Measurements from ENCODE around the gene PCNX2. TPM values are rescaled to one million over a fixed set of nuclear protein-coding genes. Genes with fewer than 3 reads are reported as not detected.

The PCNX2 gene
- total and polyA plus RNA-seq, 4 donors: 24.4 to 85.8 (median 29.8) TPM

- DNase-seq (ENCODE audit: low read depth in 4 of 6, low spot score in 6 of 6): peak in 1 of 6 donors; percentile 24
- Histone ChIP-seq H3K4me1 (ENCODE audit: control insufficient read depth, insufficient read depth, low read length) (peaks cover 5% of the 10 kb centered on the region), H3K36me3 (ENCODE audit: control insufficient read depth, insufficient read depth, low read length) (peaks cover 3% of the 10 kb centered on the region), H3K27me3 (ENCODE audit: control insufficient read depth, insufficient read depth, low read length) (no peaks in the 10 kb centered on the region), H3K4me3 (ENCODE audit: low read depth, low read length) (no peak overlapping the region), H3K27ac (ENCODE audit: low read depth, low read length) (no peak overlapping the region), H3K9me3 (ENCODE audit: control insufficient read depth, insufficient read depth, low read length) (no peaks in the 10 kb centered on the region)
- WGBS (ENCODE audit: insufficient coverage): 88% methylated on average over 1 of the region's 4 CpGs
Measured at GRCh38 chr1:233251201-233251720, 44.3 kb downstream of the PCNX2 start.

- no peak for DNase-seq (ENCODE audit: low read depth in 4 of 6, low spot score in 6 of 6)
- H3K36me3 ChIP-seq (ENCODE audit: control insufficient read depth, insufficient read depth, low read length): peaks cover 3% of the 10 kb centered on the region
Measured at GRCh38 chr1:233248014-233248413, 47.5 kb downstream of the PCNX2 start.

GRCh38 chr1:233246965-233247364, 48.6 kb downstream of the PCNX2 start:
- H3K4me1 ChIP-seq (ENCODE audit: control insufficient read depth, insufficient read depth, low read length): no peaks in the 10 kb centered on the region
- H3K27me3 ChIP-seq (ENCODE audit: control insufficient read depth, insufficient read depth, low read length): no peaks in the 10 kb centered on the region
- WGBS (ENCODE audit: insufficient coverage): 47% methylated on average over 5 of the region's 5 CpGs
- peaks cover 3% of the 10 kb centered on the region for H3K36me3 ChIP-seq (ENCODE audit: control insufficient read depth, insufficient read depth, low read length)
- H3K4me3 ChIP-seq (ENCODE audit: low read depth, low read length): no peak overlapping the region
- peak in 2 of 6 donors; percentile 18 to 61 for DNase-seq (ENCODE audit: low read depth in 4 of 6, low spot score in 6 of 6)
- H3K9me3 ChIP-seq (ENCODE audit: control insufficient read depth, insufficient read depth, low read length): no peaks in the 10 kb centered on the region
- H3K27ac ChIP-seq (ENCODE audit: low read depth, low read length): no peak overlapping the region

More at GRCh38 chr1:233248014-233248413, 47.5 kb downstream of the PCNX2 start:
- WGBS (ENCODE audit: insufficient coverage): 98% methylated on average over 6 of the region's 6 CpGs
- Histone ChIP-seq H3K4me1 (ENCODE audit: control insufficient read depth, insufficient read depth, low read length) (peaks cover under 1% of the 10 kb centered on the region), H3K27ac (ENCODE audit: low read depth, low read length) (no peak overlapping the region), H3K9me3 (ENCODE audit: control insufficient read depth, insufficient read depth, low read length) (no peaks in the 10 kb centered on the region), H3K4me3 (ENCODE audit: low read depth, low read length) (no peak overlapping the region), H3K27me3 (ENCODE audit: control insufficient read depth, insufficient read depth, low read length) (no peaks in the 10 kb centered on the region)

- Histone ChIP-seq H3K27me3 (ENCODE audit: control insufficient read depth, insufficient read depth, low read length) (no peaks in the 10 kb centered on the region), H3K4me3 (ENCODE audit: low read depth, low read length) (no peak overlapping the region), H3K9me3 (ENCODE audit: control insufficient read depth, insufficient read depth, low read length) (no peaks in the 10 kb centered on the region), H3K36me3 (ENCODE audit: control insufficient read depth, insufficient read depth, low read length) (peaks cover 3% of the 10 kb centered on the region), H3K4me1 (ENCODE audit: control insufficient read depth, insufficient read depth, low read length) (no peaks in the 10 kb centered on the region), H3K27ac (ENCODE audit: low read depth, low read length) (no peak overlapping the region)
- DNase-seq (ENCODE audit: low read depth in 4 of 6, low spot score in 6 of 6): no peak
- WGBS (ENCODE audit: insufficient coverage): 96% methylated on average over 5 of the region's 8 CpGs
Measured at GRCh38 chr1:233245191-233245765, 50.2 kb downstream of the PCNX2 start.

DNA sequence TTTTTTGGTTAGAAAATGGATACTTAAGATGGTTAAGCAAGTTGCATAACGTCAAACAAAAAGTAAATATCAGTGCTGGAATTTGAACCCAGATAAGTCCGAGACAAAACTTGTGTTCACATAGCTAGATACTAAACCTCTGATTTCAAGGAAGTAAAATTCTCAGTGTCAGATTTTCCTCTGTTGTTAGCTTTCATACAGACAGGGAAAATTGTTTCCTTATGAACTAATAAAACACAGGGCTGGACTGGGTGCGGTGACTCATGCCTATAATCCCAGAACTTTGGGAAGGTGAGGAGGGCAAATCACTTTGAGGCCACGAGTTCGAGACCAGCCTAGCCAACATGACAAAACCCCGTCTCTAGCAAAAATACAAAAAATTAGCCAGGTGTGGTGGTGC, 51.3 kb downstream of the PCNX2 start:
- WGBS (ENCODE audit: insufficient coverage): 94% methylated on average over 3 of the region's 6 CpGs
- Histone ChIP-seq H3K4me1 (ENCODE audit: control insufficient read depth, insufficient read depth, low read length) (no peaks in the 10 kb centered on the region), H3K27me3 (ENCODE audit: control insufficient read depth, insufficient read depth, low read length) (no peaks in the 10 kb centered on the region), H3K4me3 (ENCODE audit: low read depth, low read length) (no peak overlapping the region), H3K9me3 (ENCODE audit: control insufficient read depth, insufficient read depth, low read length) (no peaks in the 10 kb centered on the region), H3K36me3 (ENCODE audit: control insufficient read depth, insufficient read depth, low read length) (no peaks in the 10 kb centered on the region), H3K27ac (ENCODE audit: low read depth, low read length) (no peak overlapping the region)
- DNase-seq (ENCODE audit: low read depth in 4 of 6, low spot score in 6 of 6): no peak

DNA sequence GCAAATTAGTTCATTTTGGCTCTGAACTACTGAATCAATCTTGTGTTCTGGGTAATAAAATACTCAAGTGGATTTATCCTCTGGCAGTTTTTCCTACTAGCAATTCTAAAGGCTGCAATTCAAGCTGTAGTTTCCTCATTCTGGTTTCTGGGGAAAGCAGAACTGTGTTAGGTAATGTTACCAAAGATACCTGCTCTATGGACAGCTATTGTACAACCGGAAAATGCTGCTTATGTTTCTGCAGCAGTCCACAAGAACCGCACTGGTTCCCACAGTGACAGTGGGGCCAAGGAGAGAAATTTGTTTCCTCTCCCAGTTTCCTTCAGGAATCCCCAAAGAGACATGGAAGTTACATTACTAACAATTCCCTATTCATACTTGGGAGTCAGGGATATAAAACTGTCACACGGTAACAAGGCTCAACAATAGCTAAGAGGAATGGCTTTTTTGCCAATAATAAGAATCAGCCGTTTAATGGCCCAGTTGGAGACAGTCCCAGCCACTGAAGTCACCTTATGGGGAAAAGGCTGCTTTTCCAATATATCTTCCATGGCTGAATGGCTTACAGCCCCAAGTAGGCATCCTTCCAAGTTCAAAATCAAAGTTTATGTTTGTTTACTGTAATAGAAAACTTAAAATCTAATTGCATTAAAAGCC, 52.6 kb downstream of the PCNX2 start:
- H3K9me3 ChIP-seq (ENCODE audit: control insufficient read depth, insufficient read depth, low read length): no peaks in the 10 kb centered on the region
- no peaks in the 10 kb centered on the region for H3K27me3 ChIP-seq (ENCODE audit: control insufficient read depth, insufficient read depth, low read length)
- DNase-seq (ENCODE audit: low read depth in 4 of 6, low spot score in 6 of 6): peak; percentile 40 to 87 (median 64)
- peak overlapping the region; percentile 30 for H3K27ac ChIP-seq (ENCODE audit: low read depth, low read length)
- H3K36me3 ChIP-seq (ENCODE audit: control insufficient read depth, insufficient read depth, low read length): no peaks in the 10 kb centered on the region
- no peaks in the 10 kb centered on the region for H3K4me1 ChIP-seq (ENCODE audit: control insufficient read depth, insufficient read depth, low read length)
- 24% methylated on average over 3 of the region's 4 CpGs for WGBS (ENCODE audit: insufficient coverage)
- H3K4me3 ChIP-seq (ENCODE audit: low read depth, low read length): no peak overlapping the region

DNA sequence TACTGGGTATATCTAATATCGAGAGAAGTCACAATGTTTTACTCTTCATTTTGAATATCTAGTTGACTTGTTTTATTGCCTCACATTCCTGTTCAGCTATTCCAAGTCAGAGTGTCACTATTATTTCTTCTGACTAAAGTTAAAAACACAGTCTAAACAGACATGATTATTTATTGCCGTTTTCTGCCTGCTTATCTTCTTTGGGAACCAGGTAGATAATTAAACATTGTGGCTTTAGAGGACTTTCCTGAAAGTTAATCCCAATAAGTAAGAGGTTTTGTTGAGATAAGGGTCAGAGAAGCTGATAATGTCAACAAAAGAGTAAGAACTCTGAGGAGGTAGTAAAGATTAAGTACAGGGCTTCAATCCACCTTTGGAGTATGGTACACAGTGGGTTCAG, 53.8 kb downstream of the PCNX2 start:
- Histone ChIP-seq H3K27me3 (ENCODE audit: control insufficient read depth, insufficient read depth, low read length) (no peaks in the 10 kb centered on the region), H3K4me1 (ENCODE audit: control insufficient read depth, insufficient read depth, low read length) (no peaks in the 10 kb centered on the region), H3K4me3 (ENCODE audit: low read depth, low read length) (no peak overlapping the region), H3K9me3 (ENCODE audit: control insufficient read depth, insufficient read depth, low read length) (no peaks in the 10 kb centered on the region), H3K27ac (ENCODE audit: low read depth, low read length) (no peak overlapping the region), H3K36me3 (ENCODE audit: control insufficient read depth, insufficient read depth, low read length) (no peaks in the 10 kb centered on the region)
- no CpG with 5 or more reads among the region's 2 CpGs for WGBS (ENCODE audit: insufficient coverage)
- DNase-seq (ENCODE audit: low read depth in 4 of 6, low spot score in 6 of 6): no peak

DNA sequence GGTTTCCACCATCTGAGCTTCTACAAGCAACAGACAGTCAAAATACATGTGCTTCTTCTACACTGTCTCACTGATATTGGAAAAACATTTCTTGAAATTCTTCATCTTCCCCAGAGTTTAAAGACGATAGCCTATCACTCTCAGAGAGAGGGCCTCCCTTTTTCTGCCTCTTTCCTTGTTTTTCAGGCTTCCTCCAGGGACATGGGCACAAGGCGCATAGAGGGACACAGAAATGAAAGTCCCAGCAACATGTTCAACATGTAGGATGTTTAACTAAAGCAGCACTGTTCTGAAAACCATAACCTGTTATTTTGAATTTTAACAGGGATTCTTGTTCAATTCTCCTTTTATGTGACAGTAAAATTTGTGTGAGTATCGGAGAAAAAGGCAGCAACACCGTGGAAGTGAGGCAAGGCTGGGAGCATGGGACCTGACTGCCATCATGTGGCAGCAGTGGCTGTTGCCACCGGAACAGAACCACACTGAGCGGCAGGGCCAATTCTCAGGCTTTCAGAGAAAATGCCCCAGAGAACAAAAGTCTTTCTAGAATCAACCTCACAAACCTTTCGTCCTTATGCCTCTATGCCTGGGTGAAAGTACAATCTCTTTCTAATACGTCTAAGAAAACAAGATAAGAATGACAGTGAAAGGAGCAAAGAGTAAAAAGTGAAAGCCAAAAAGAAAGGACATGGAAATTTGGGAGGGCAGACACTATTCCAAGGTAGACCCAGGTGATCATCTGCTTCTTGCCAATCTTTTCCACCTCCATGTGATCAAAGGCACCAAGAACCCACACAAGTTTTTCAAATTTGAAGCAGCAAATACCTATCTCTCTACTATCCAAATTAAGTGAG, 54.5 kb downstream of the PCNX2 start:
- no peak overlapping the region for H3K27ac ChIP-seq (ENCODE audit: low read depth, low read length)
- 12% methylated on average over 5 of the region's 8 CpGs for WGBS (ENCODE audit: insufficient coverage)
- no peak overlapping the region for H3K4me3 ChIP-seq (ENCODE audit: low read depth, low read length)

DNA sequence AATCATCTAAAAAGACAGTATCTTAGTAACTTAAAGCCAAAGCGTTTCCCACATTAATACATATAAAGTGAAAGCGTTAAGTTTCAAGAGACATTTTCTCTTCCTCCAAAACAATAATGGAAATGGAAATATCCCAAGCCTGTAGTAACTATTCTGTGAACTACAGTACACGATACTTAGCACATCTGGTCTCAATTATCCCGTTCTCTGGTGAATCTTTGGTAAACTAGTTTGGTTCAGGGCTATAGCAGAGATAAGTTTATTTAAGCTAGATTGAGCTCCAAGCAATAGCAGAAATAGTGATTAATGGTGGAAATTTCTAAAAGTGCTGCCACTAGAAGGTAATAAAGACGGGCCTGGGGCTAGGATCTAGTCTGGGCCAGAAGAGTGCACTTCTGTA, 55.2 kb downstream of the PCNX2 start:
- H3K9me3 ChIP-seq (ENCODE audit: control insufficient read depth, insufficient read depth, low read length): no peaks in the 10 kb centered on the region
- no peaks in the 10 kb centered on the region for H3K27me3 ChIP-seq (ENCODE audit: control insufficient read depth, insufficient read depth, low read length)
- no peak overlapping the region for H3K27ac ChIP-seq (ENCODE audit: low read depth, low read length)
- WGBS (ENCODE audit: insufficient coverage): 100% methylated on average over 2 of the region's 5 CpGs
- no peak for DNase-seq (ENCODE audit: low read depth in 4 of 6, low spot score in 6 of 6)
- no peaks in the 10 kb centered on the region for H3K36me3 ChIP-seq (ENCODE audit: control insufficient read depth, insufficient read depth, low read length)
- no peak overlapping the region for H3K4me3 ChIP-seq (ENCODE audit: low read depth, low read length)
- no peaks in the 10 kb centered on the region for H3K4me1 ChIP-seq (ENCODE audit: control insufficient read depth, insufficient read depth, low read length)

More for the DNA sequence above, 54.5 kb downstream of the PCNX2 start:
- H3K27me3 ChIP-seq (ENCODE audit: control insufficient read depth, insufficient read depth, low read length): no peaks in the 10 kb centered on the region
- H3K36me3 ChIP-seq (ENCODE audit: control insufficient read depth, insufficient read depth, low read length): no peaks in the 10 kb centered on the region
- peak; percentile 46 to 92 (median 58) for DNase-seq (ENCODE audit: low read depth in 4 of 6, low spot score in 6 of 6)
- no peaks in the 10 kb centered on the region for H3K9me3 ChIP-seq (ENCODE audit: control insufficient read depth, insufficient read depth, low read length)
- no peaks in the 10 kb centered on the region for H3K4me1 ChIP-seq (ENCODE audit: control insufficient read depth, insufficient read depth, low read length)

All from spinal cord (tissue), 10 donors.